ENCODE results near the gene RUNX1. TPM values are rescaled to one million over a fixed set of nuclear protein-coding genes. Genes with fewer than 3 reads are reported as not detected.

The RUNX1 gene
- total RNA-seq, 1 donor from 2014 or later, result 0.41 TPM

GRCh38 chr21:34889676-34890469 is 159.2 kb downstream of the RUNX1 start:
- FAIRE-seq, result no peak
- DNase-seq (ENCODE audit: low spot score in 2 of 2), result peak; percentile 78 to 81

GRCh38 chr21:34889320-34889675 is 159.8 kb downstream of the RUNX1 start:
- DNase-seq (ENCODE audit: low spot score in 2 of 2) (peak in 1 of 2 donors; percentile 36), FAIRE-seq (no peak)

DNA sequence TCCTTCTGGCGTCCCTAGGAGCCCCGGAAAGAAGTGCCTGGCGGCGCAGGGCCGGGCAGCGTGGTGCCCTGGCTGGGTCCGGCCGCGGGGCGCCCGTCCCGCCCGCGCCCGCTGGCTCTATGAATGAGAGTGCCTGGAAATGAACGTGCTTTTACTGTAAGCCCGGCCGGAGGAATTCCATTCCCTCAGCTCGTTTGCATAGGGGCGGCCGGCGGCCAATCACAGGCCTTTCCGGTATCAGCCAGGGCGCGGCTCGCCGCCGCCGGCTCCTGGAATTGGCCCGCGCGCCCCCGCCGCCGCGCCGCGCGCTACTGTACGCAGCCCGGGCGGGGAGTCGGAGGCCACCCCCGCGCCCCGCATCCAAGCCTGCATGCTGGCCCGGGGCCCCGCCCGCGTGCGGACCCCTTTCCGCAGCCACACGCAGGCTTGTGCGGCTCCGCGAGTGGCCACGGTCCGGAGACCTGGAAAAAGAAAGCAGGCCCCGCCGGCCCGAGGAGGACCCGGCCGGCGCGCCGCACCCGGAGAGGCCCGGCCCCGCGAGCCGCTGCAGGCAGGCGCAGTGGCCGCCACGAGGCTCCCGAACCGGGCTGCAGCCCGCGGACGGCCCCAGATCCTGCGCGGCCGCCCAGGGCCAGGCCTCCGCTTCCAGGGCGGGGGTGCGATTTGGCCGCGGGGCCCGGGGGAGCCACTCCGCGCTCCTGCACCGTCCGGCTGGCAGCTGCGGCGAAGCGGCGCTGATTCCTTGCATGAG is 160.4 kb downstream of the RUNX1 start:
- FAIRE-seq (no peak), DNase-seq (ENCODE audit: low spot score in 2 of 2) (peak; percentile 84 to 88)

DNA sequence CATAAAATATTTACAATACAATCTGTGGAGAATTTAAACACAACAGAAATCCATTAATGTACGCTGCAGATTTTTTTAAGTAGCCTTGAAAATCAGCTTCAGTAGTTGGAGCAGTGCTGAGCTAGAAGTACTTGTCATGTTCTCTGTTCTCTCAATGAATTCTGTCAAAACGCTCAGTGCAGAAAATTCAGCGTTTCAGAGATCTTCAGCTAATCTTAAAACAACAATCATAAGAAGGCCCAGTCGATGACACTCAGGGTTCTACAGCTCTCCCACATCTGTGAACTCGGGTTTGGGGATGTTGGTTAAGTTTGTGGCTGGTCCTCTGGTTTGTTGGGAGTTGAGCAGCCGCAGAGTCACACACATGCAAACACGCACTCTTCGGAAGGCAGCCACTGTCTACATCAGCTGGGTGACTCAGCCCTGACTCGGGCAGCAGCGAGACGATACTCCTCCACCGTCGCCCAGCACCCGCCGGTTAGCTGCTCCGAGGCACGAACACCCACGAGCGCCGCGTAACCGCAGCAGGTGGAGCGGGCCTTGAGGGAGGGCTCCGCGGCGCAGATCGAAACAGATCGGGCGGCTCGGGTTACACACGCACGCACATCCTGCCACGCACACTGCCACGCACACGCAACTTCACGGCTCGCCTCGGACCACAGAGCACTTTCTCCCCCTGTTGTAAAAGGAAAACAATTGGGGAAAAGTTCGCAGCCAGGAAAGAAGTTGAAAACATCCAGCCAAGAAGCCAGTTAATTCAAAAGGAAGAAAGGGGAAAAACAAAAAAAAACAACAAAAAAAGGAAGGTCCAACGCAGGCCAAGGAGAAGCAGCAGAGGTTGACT is 161.2 kb downstream of the RUNX1 start:
- FAIRE-seq, result no peak

GRCh38 chr21:34887105-34887442 is 162.0 kb downstream of the RUNX1 start:
- DNase-seq (ENCODE audit: low spot score in 2 of 2) (no peak), FAIRE-seq (no peak)

More for the DNA sequence above, 161.2 kb downstream of the RUNX1 start:
- DNase-seq (ENCODE audit: low spot score in 2 of 2), result peak; percentile 64 to 66

- no peak for FAIRE-seq
- no peak for DNase-seq (ENCODE audit: low spot score in 2 of 2)
These were observed 162.6 kb downstream of the RUNX1 start for GRCh38 chr21:34886240-34887104.

GRCh38 chr21:34885626-34886239 is 163.4 kb downstream of the RUNX1 start:
- no peak for DNase-seq (ENCODE audit: low spot score in 2 of 2)
- no peak for FAIRE-seq

DNA sequence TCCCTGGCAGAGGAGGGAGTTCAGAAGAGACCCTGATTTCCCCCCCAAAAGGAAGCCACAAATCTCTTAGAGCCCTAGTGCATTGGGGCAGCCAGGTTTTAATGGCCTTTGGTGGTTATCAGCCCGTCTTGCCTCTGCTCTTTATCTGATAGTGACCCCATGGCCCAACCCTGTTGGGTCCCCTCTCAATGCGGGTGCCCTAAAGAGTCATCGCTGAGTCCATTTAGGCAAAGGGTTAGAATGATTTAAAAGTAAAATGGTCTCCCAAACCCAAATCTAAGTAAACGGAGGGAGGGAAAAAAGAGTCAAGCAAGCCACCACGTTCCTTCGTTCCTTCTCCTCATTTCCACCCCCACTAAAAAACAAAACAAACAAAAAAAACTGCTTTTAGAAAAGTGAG is 164.0 kb downstream of the RUNX1 start:
- FAIRE-seq, result no peak
- DNase-seq (ENCODE audit: low spot score in 2 of 2), result no peak

DNA sequence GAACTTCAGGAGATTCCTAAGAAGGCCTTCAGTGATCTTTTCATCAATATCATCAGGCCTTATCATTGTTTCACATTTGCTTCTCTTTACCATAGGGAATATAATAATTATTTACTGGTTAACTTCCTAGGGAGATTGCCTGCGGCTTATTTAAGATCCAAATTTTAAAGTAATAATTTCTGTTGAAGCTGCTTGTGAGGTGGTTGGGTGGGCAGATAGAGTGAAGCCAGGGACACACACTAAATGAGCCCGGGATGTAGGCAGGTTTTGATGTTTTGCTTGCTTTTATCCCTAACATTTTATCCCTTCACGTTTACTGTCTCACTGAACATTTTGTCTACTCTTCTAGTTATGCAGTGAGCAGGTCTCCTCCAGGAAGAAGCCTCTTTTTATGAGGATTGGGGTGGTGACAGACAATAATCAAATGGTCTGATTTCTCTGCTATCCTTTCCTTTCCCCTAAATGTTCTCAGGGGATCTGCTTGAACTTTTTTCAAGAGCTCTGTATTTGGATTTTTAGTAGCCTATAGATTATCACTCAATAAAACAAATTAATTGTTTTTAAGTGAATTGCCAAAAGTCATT is 164.7 kb downstream of the RUNX1 start:
- DNase-seq (ENCODE audit: low spot score in 2 of 2) (no peak), FAIRE-seq (no peak)

DNA sequence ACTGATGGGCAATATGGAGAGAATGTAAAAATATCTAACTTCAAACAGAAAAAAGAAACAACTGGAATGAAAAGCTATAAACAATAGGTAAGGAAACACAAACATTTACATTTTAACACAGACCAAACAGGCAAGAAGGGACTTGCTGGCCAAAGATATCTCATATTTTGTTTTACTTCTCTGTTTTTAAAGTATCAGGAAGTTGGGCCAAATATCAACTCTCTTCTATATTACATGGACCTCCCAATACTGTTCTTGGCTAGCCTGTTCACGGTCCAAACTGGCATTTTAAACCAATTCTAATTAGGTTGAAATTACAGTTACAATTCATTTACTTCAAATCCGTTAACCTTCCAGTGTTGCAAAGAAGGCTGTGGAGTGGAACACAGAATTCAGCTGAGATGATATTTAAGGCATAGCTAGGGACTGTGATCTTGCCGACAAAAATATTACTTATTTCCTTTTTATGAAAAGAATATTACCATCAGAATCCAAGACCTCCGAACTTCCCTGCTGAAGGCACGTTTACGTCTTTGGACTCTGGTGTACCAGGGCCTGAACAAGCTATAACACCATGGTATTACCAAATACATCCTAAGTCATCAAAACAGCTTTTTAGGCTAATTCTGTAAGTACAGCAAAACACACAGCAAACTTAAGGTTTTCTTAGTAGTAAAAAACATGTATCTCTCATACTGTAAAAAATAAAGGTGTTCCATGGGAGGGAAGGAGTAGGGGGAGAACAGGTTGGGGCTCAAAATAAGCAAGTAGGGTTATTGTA is 165.4 kb downstream of the RUNX1 start:
- no peak for DNase-seq (ENCODE audit: low spot score in 2 of 2)
- FAIRE-seq, result no peak

GRCh38 chr21:34882719-34883131 is 166.4 kb downstream of the RUNX1 start:
- DNase-seq (ENCODE audit: low spot score in 2 of 2) (no peak), FAIRE-seq (no peak)

- no peak for FAIRE-seq
- no peak for DNase-seq (ENCODE audit: low spot score in 2 of 2)
These were observed 167.2 kb downstream of the RUNX1 start for GRCh38 chr21:34881839-34882371.

- DNase-seq (ENCODE audit: low spot score in 2 of 2) (no peak), FAIRE-seq (no peak)
These were observed 167.7 kb downstream of the RUNX1 start for GRCh38 chr21:34881421-34881820.

DNA sequence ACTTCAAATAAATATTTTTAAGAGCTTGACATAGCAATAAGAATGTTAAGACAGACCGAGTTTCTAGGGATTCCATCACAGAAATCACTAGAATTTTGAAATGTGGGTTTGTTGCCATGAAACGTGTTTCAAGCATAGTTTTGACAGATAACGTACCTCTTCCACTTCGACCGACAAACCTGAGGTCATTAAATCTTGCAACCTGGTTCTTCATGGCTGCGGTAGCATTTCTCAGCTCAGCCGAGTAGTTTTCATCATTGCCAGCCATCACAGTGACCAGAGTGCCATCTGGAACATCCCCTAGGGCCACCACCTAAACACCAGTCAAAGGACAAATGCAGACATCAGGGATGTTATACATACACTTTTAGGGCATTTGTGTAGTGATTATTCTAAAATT is 168.7 kb downstream of the RUNX1 start:
- DNase-seq (ENCODE audit: low spot score in 2 of 2), result no peak
- FAIRE-seq, result no peak

GRCh38 chr21:34878940-34879339 is 170.2 kb downstream of the RUNX1 start:
- FAIRE-seq, result no peak
- DNase-seq (ENCODE audit: low spot score in 2 of 2), result no peak

DNA sequence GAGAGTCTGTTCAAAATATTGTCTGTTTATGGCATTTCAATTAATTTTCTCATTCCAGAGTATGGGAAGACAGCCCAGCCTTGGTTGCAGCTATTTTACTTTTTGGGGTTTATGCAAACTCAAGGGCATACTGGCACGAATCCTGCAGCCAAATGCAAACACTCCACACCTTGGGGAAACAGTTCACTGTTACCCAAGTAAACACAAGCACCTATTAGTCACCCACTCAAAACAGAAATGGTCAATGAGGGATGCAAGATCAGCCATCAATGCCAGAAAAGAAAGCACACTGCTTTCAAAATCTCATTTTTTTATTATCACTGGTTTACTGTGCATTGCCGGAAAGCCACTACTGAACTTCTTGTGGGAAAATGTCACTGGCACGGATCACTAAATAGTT is 170.6 kb downstream of the RUNX1 start:
- no peak for DNase-seq (ENCODE audit: low spot score in 2 of 2)
- FAIRE-seq, result no peak

DNA sequence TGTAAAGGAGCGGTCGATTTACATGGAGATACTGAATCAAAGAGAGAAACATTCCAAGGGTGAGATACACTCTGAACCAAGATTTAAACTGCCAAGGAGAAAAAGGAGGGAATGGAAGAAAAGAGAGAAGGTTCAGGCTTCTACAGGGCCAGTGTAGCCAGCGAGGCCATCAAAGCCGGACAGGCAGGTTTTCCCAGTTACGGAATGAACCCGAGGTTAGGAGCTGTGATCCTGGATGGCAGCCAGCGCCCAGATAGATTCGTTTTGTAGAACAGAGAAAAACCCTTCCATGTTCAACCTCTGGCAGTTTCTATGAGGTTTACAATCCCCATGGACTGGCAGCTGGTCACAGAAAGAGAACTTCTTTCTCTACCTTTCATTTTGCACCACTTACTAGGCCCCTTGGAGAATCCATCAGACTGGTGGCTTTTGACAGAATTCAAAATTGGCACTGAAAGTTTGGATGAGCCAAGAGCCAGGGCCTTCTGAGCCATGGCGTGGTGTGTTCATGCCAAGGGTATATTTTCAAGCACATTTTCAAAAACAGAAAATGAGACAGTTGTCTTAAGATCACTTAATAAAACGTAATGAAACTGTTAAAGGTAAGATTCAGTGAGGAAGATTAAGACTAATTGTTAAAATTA is 171.5 kb downstream of the RUNX1 start:
- FAIRE-seq, result no peak
- no peak for DNase-seq (ENCODE audit: low spot score in 2 of 2)

- FAIRE-seq, result no peak
- no peak for DNase-seq (ENCODE audit: low spot score in 2 of 2)
These were observed 173.3 kb downstream of the RUNX1 start for GRCh38 chr21:34875830-34876229.

All from frontal cortex (tissue), 4 donors.